ACHN (cell line): Measurements from ENCODE around the gene ZNF563.
"Not testable (repeated sequence)": the region's sequence is repeated elsewhere in the genome, so short reads cannot be mapped to it uniquely, and the experiment has no call there.

ENCODE experiments used
- DNase-seq: peaks from one replicate; pipeline ENCODE4 v3.0.0-alpha.2; 2015
- in situ Hi-C: cut with HindIII; loops from 2 replicates; pipeline ENCODE4 v1.10.0; 2017; ENCODE audit warnings: low sequenced_read_pairs, low pct_ligation_motif_present, low pct_unique_long_range_greater_than_20kb

ZNF563 gene

GRCh38 chr19:12333162-12334159 is at the start of gene ZNF563:
Gene ZNF563 (minus strand): TSS chr19:12333633. CDS start chr19:12333482, 151 bp downstream.
- no peak for DNase-seq
- in situ Hi-C loops = no loop called here

- in situ Hi-C loops = no loop called here
- DNase-seq = no peak
Measured at GRCh38 chr19:12380444-12380737, 47.0 kb upstream of the ZNF563 start.

DNA sequence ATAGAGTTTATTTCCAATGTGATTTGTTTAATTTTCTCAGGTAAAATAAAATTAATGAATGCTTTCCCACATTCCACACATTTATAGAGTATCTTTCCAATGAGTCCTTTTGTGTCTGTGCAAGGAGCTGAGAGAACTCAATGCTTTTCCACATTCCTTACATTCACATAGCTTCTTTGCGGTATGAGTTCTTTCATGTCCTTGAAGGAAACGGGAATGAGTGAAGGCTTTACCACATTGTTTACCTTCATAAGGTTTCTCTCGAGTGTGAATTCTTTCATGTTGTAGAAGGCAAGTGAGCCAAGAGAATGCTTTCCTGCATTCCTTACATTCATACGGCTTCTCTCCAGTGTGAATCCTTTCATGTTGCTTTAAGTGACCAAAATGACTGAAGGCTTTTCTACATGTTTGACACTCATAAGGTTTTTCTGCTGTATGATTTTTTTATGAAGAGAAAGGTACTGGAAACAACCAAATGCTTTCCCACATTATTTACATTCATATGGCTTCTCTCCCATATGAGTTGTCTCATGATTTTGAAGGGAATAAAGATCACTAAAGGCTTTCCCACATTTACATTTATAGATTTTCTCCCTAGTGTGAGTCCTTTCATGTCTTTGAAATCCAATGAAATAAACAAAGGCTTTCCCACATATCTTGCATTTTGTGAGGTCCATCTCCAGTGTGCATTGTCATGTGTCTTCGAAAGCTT is 46.5 kb upstream of the ZNF563 start:
- in situ Hi-C loops = no loop called here

GRCh38 chr19:12374026-12374425 is 40.6 kb upstream of the ZNF563 start:
- no peak for DNase-seq
- in situ Hi-C loops = no loop called here

More for the DNA sequence above, 46.5 kb upstream of the ZNF563 start:
- no peak for DNase-seq

GRCh38 chr19:12365236-12366162 is 32.1 kb upstream of the ZNF563 start, which contains the start of gene ZNF442:
Gene ZNF442 (minus strand): TSS chr19:12365683. CDS start chr19:12363631, 2,052 bp downstream.
- in situ Hi-C loops = no loop called here
- DNase-seq = no peak

DNA sequence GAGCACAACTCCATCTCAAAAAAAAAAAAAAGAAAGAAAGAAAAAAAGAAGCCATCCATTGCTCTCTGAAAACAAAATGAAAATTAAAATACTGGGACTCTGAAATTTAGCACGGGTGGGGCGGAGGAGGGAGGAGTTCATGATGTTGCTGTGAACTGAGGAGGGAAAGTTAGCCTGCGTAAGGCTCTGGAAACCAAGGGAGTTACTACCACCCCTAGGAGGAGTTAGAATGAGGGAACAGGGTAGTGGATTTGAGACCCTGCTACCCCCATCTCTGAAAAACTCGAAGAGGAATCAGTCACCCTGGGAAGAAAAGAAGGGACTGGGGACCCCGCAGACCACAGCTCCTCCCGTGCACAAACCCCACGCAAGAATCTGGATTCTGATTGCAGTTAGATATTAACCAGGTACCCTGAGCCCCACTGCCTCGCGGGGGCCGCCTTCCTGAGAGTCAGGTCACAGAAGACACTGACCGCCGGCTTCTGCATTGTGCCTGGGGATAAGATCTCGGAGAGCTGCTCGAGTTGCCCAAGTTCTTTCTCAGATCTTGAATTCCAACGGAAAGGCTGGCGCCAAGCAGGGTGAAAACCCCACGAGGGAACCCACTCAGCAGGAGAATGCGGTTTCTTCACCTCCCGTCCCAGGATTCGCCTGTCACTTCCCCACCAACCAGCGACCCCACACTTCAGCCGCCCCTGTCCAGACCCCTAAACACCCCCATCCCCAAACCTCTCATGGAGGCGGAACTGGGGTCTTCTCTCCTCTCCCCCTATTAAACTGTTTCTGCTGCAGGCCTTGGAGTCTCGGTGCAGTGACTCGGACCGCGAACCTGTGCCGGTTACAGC is 31.2 kb upstream of the ZNF563 start:
- no peak for DNase-seq
- in situ Hi-C loops = no loop called here

DNA sequence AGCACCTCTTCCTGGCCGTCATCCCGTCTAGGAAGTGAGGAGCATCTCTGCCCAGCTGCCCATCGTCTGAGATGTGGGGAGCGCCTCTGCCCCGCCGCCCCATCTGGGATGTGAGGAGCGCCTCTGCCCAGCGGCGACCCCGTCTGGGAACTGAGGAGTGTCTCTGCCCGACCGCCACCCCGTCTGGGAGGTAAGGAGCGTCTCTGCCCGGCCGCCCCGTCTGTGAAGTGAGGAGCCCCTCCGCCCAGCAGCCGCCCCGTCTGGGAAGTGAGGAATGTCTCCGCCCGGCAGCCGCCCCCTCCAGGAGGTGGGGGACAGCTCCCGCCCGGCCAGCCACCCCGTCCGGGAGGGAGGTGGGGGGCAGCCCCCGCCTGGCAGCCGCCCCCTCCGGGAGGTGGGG is 28.8 kb upstream of the ZNF563 start:
- in situ Hi-C loops, DNase-seq: not testable (repeated sequence)

- DNase-seq = no peak
- in situ Hi-C loops = no loop called here
Measured at GRCh38 chr19:12353375-12353774, 19.9 kb upstream of the ZNF563 start.

DNA sequence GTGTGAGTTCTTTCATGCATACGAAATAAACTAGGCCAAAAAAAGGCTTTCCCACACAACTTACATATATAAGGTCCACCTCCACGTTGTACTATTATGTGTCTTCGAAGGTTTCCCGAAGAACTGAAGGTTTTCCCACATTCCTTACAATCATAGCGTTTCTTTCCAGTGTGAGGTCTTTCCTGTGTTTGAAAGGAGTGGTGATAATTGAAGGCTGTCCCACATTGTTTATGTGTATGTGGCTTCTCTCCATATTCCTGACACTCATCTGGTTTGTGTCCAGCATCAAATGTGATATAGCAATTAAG is 17.4 kb upstream of the ZNF563 start:
- DNase-seq = no peak
- in situ Hi-C loops = no loop called here

- no peak for DNase-seq
- in situ Hi-C loops = no loop called here
Measured at GRCh38 chr19:12350185-12350889, 16.9 kb upstream of the ZNF563 start.

DNA sequence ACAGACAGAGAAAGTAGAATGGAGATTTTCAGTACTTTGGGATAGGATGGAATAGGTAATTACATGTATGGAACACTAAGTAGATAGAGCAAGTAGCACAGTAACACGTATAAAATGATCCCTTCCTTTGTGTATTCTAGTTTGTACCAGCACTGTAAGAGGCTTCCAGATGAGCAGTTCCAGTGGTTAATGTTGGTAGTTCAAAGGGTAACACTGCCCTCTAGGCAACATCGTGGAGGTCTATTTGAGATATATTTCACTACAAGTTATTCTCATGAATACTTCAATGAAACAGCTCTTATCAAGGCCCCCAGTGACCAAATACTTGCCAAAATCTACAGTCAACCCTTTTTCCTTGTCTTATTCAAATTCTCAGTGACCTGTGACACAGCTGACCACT is 13.5 kb upstream of the ZNF563 start:
- in situ Hi-C loops = no loop called here
- DNase-seq = no peak

DNA sequence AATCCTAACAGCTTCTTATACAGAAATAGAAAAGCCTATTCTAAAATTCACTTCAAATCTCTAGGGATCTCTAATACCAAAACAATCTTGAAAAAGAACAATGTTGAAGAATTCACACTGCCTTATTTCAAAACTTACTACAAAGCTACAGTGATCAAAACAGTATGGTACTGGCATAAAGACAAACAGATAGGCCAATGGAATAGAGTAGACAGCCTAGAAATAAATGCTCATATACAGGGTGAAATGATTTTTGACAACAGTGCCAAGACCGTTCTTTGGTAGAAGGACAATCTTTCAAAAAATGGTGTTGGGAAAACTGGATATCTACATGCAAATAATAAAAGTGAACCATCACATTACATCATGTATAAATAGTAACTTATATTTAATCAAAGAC is 11.8 kb upstream of the ZNF563 start:
- no peak for DNase-seq
- in situ Hi-C loops = no loop called here

DNA sequence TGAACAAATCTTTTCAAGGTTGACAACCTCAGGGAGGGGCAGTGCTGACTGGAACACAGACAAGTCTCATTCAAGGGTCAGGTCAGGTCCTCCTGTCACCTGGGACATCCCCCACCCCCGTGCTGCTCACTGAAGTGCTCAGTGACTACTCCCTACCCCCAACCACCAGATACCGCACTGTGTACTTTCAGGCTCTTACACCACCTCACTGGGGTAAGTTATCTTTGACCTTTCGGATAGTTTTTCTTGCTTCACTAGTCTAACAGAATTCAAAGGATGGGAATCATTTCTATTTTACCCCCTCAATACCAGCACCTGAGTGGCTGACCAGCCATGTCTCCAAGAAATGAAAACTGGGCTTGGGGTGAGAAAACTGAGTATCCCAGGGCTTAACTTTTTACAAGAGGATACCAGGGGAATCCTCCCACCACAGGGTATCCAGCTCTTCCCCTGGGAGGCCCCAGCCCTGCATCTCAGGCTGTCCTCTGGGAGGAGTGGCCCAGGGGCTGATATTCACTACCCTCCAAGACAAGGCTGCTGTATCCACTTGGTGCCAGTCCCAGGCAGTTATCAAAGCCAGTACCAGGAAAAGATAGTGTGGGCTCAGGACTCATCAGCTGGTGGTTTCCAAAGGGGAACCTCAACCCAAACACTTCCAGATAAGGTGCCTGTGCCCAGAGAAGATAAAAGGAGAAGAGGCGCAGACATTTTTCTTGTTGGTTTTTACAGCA is 2.1 kb downstream of the ZNF563 start:
- in situ Hi-C loops = no loop called here
- DNase-seq = no peak

GRCh38 chr19:12330340-12330739 is 3.1 kb downstream of the ZNF563 start:
- in situ Hi-C loops = no loop called here
- DNase-seq = no peak

- DNase-seq = no peak
- in situ Hi-C loops = no loop called here
Measured at GRCh38 chr19:12325690-12326089, 7.7 kb downstream of the ZNF563 start.

DNA sequence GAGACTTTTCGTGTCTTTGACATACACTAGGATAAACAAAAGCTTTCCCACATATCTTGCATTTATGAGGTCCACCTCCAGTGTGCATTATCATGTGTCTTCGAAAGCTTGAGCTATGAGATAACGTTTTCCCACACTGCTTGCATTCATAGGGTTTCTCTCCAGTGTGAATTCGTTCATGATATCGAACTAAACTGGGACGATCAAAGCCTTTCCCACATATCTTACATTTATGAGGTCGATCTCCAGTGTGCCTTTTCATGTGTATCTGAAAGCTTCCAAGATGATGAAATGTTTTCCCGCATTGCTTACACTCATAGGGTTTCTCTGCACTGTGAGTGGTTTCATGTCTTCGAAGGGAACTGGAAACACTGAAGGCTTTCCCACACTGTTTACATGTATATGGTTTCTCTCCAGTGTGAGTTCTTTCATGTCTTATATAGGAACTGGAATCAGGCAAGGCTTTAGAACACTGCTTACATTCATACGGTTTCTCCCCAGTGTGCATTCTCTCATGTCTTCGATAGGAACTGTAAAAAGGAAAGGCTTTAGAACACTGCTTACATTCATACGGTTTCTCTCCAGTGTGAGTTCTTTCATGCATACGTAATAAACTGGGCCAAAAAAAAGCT is 14.5 kb downstream of the ZNF563 start:
- in situ Hi-C loops = no loop called here
- DNase-seq = no peak
